LHCN-M2 (cell line): ENCODE measurements around the gene HS3ST4. TPM values are rescaled to one million over a fixed set of nuclear protein-coding genes. Genes with fewer than 3 reads are reported as not detected.

Experiments
- DNase-seq: peaks from one replicate; pipeline ENCODE4 v3.0.0-alpha.2; 2012; ENCODE audit warnings: low read depth
- polyA plus RNA-seq: library from polyadenylated mRNA; unstranded; fragments of >200 nt; gene quantifications from one replicate; pipeline ENCODE4 v1.2.1, GENCODE V29; 2012; ENCODE audit warnings: missing spikeins
- total RNA-seq: library from RNA; depleted of rRNA; stranded (reverse); fragments of >200 nt; gene quantifications from 2 replicates; pipeline ENCODE4 v1.2.3, GENCODE V29; 2014; rRNA removed

Gene HS3ST4
- not detected in 2 replicates for total RNA-seq
- not detected for polyA plus RNA-seq

GRCh38 chr16:25691519-25692091 lies at the start of gene HS3ST4:
HS3ST4 (plus strand) TSS chr16:25691959.
- no peak for DNase-seq

GRCh38 chr16:25643633-25644032 lies 48.1 kb upstream of the HS3ST4 start:
- DNase-seq, result no peak

DNA sequence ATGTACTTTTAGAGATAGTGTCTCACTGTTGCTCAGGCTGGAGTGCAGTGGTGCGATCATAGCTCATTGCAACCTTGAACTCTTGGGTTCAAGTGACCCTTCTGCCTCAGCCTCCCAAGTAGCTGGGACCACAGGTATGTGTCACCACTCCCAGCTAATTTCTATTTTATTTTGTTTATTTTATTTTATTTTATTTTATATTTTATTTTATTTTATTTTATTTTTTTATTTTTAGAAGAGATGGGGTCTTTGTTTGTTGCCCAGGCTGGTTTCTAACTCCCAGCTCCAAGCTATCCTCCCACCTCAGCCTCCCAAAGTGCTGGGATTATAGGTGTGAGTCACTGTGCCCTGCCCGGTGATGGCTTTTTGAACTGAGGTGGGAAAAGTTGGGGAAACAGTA lies 35.1 kb upstream of the HS3ST4 start:
- DNase-seq, result no peak

DNA sequence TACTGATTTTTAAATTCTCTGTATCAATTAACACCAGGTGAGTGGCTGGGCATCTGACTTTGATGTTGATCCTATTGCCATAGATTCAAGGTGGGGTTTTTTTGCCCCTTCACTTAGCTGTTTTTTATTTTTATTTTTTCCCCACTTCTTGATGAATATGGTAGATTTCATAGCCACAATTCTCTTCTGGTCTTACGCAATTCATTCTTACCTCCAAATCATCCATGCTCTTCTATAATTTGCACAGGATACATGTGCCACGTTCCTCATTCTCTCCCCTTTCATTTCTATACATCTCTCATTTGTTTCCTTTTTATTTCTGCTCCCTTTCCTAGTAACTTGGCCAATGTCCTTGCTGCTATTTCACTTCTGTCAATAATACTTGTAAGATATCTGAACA lies 14.9 kb upstream of the HS3ST4 start:
- no peak for DNase-seq

DNA sequence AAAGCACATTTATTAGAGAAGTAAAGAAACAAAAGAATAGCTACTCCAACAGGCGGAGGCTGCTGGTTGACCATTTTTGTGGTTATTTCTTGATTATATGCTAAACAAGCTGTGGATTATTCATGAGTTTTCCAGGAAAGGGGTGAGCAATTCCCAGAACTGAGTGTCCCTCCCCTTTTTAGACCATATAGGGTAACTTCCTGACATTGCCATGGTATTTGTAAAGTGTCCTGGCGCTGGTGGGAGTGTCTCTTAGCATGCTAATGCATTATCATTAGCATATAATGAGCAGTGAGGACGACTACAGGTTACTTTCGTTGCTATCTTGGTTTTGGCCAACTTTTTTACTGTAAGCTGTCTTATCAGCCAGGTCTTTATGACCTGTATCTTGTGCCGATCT lies 12.2 kb upstream of the HS3ST4 start:
- no peak for DNase-seq

DNA sequence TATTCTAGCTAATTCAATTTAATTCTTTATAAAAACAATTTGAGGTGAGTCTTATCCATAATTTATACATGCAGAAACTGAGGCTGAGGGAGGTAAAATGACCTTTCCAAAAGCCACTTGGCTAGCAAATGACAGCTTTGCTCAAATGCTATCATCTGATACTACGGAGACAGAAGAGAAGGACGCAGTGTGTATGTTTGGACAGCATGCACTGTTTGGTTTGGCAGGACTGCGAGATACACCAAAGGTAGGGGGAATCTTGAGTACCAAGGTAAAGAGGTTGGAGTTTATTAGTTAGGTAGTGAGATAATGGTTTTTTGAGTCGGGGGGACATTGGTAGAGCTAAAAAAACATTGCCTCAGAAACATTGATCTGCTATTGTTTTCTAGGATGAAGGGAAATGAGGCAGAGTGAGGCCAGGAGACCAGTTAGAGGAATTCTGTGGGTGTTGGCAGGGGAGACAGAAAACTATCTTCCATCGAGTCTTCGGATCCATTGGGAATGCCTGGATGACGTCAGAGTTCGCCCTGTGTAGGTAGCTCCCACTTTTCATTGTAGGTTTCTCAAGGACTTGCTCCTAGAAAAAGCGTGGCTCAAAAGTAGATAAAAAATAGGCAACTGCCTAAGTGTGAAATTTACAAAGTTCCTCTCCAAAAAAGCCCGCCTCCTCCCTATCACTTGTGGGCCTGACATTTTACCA lies 2.5 kb upstream of the HS3ST4 start:
- no peak for DNase-seq

- DNase-seq, result no peak
These were observed 1.1 kb upstream of the HS3ST4 start for GRCh38 chr16:25690552-25691143.

- no peak for DNase-seq
These were observed 587 bp downstream of the HS3ST4 start for GRCh38 chr16:25692351-25692741.

DNA sequence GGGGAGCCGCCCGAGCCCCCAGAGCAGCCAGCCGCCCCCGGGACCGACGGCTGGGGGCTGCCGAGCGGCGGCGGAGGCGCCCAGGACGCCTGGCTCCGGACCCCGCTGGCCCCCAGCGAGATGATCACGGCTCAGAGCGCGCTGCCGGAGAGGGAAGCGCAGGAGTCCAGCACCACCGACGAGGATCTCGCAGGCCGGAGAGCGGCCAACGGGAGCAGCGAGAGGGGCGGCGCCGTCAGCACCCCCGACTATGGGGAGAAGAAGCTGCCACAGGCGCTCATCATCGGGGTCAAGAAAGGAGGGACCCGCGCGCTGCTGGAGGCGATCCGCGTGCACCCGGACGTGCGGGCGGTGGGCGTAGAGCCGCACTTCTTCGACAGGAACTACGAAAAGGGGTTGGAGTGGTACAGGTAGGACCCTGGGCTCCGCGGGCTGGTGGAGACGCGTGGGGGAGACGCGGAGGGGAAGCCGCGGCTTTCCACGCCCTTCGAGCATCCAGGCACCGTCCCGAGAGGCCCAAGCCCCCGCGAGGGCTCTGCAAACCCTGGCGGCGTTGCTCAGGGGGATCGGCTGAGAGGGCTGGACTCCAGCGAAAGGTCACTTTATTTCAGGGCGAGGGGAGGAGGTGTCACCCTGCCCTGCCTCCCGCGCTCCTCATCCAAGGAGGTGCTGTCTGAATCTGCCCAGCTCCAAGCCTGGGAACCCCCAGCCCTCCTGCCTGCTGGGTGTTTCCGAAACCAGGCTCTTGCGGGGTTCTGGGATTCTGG lies 1.2 kb downstream of the HS3ST4 start:
- no peak for DNase-seq

- DNase-seq, result no peak
These were observed 1.9 kb downstream of the HS3ST4 start for GRCh38 chr16:25693631-25694030.

DNA sequence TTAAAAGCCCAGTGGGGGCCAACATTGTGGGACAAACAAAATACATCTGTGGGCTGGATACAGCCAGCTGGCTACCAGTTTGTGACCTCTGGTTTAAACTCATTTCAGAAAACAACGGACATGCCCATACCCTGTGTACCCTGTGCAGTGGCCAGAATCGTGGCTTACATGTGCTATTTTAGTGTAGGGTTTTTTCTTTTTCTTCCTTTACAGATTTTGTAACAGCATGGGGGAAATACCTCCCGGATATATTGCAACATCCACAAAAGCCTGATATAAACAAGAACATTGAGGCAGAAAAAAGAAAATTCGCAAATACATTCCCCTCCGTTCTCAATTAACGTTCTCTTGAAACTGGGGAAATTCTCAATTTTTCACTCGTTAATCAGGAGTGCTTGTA lies 7.3 kb downstream of the HS3ST4 start:
- DNase-seq, result no peak

GRCh38 chr16:25700547-25700946 lies 8.8 kb downstream of the HS3ST4 start:
- no peak for DNase-seq

GRCh38 chr16:25707553-25707952 lies 15.8 kb downstream of the HS3ST4 start:
- DNase-seq, result no peak

GRCh38 chr16:25707982-25708583 lies 16.3 kb downstream of the HS3ST4 start:
- DNase-seq, result no peak

DNA sequence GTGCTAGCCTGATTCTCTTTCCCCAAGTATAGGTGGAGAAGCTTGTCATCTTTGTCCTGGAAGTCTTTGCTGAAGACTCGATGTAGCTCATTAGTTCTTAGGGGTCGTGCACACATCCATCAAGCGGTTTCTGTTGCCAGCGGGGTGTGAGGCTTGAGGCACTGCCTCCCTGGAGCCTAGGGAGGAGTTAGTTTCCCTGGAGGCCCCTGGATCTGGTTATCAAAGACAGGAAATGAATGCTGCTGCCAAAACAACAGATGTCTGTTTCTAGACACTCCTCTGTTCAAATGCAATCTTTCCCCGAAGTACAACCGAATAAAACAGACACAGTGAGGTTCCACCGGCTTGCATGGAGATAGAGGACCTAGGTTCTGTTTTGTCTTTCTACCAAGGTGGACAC lies 17.5 kb downstream of the HS3ST4 start:
- DNase-seq, result no peak

GRCh38 chr16:25713785-25714570 lies 22.2 kb downstream of the HS3ST4 start:
- DNase-seq, result no peak

DNA sequence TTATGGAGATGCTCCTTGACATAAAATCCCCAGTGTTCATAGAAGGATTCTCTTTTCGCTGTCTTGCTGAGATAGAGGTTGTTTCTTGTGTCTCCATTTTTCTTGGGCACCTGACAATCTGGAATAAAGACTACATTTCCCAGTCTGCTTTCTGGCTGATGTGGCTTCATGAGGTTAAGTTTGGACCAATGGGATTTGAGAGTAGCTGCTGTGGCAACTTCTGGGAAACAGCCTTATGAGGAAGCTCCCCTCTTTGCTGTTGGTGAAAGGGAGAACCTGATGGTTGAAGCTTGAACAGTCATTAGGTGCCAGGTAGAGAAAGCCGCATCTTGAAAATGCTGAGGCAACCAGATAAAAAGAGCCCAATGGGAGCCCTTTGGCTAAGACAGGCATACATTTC lies 24.4 kb downstream of the HS3ST4 start:
- no peak for DNase-seq

GRCh38 chr16:25721439-25721838 lies 29.7 kb downstream of the HS3ST4 start:
- DNase-seq, result no peak

DNA sequence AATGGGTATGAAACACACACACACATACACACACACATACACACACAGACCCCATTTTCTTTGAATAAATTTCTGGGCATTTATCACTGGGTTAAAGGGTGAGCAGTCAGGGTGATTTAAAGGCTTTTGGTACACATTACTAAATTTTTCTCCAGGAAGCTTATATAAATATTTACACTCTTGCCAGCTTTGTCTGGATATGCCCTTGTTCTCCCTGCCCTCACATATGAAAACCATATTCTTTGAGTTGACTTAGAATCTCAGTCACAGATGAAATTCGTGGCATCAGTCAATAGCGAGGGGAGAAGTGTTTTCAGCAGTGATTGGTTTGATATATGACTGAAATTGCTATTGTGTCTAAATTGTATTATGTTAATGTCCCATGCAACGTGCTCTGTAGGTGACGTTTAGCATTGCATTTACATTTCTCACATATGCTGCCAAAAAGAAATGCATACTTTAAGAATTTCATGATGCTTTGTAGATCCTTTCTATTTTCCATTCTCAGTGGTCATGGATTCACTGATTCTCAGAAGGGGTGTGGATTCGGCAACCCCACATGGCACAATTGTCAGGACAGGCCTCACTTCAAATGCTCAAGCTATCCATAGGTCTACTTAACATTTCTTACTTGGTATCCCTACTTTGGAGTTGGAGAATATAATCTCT lies 34.8 kb downstream of the HS3ST4 start:
- DNase-seq, result no peak

DNA sequence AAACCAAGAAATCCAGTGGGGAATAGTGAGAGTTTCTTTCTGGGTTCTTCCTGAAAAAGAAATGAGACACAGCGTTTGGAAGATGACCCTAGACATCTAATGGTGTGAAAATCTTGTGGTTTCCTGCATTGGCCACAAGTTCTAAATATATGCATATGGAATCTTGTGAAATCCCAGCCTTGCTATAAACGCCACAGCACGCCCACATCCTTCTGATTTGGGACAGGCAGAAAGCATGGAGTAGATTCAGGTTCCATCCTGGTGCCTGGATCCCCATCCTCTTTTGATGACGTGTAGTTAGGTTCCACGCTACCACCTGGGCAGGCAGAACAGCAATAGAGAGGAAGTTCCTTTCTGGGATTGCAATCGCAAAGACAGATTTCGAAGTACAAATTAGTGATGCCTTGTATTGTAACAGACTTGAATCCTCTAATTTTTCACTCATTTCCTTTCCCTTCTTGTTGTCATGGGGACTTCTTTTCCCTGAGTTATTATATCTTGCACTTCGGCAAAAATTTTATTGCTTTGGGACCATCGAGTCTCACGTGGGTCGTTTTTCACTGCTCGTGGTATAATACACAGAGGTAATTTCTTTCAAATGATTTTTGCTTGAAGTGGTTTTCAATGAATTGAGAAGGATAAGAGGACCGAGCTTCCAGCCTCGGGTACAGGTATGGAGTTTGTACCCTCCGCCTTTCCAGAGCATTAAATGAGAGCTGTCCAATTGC lies 37.6 kb downstream of the HS3ST4 start:
- DNase-seq, result no peak
